Kidney tubule cell (primary cell): ENCODE results near the gene PITPNB.

Experiments used
- DNase-seq: peaks from one replicate; pipeline ENCODE4 v3.0.0-alpha.2; 2018; ENCODE audit warnings: low spot score

Gene PITPNB

DNA sequence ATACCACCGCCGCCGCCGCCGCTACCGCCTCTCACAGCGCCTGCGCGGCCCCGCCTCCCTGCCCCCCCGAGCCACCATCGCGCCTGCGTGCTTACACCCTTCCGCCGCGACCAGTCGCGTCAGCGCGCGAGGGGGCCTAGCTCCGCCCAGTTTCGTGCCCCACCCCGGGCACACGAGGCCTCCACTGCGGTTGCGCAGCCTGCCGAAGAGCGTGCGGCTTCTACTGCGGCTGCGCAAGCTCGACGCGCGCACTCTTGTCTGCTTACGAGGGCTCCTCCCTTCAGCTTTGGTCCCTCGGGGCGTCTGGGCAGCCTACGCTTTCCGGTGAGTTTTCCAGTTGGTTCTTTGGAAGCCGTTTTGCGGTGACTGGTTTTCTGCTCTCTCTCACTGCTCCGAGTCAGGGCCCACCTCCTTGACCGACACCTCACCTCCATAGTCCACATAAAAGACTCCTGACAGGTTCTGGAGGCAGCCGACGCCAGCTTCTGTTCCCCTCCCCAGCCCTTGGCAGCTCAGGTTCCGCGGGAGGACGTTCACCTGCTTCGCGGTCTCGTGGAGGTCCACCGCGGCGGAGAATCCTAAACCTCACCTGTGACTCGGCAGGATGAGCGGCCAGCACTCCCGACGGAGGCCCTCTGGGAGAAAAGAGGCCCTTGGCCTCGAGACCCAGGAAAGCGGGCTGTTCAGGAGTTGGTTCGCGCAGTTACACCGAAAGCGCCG lies at the start of gene PITPNB:
TSS of gene PITPNB (minus strand) at position 35 of the 720 bp plus-strand sequence. CDS start 65 bp downstream, outside the sequence.
- peak; percentile 98 for DNase-seq

- DNase-seq, result no peak
Measured at GRCh38 chr22:27966168-27967064, 47.4 kb upstream of the PITPNB start.

GRCh38 chr22:27962268-27963044 lies 43.4 kb upstream of the PITPNB start:
- no peak for DNase-seq

- DNase-seq, result no peak
Measured at GRCh38 chr22:27961680-27962079, 42.6 kb upstream of the PITPNB start.

GRCh38 chr22:27961182-27961581 lies 42.1 kb upstream of the PITPNB start:
- DNase-seq, result no peak

- DNase-seq, result no peak
Measured at GRCh38 chr22:27959335-27960090, 40.5 kb upstream of the PITPNB start.

GRCh38 chr22:27952779-27953178 lies 33.7 kb upstream of the PITPNB start:
- no peak for DNase-seq

GRCh38 chr22:27952091-27952490 lies 33.0 kb upstream of the PITPNB start:
- DNase-seq, result peak; percentile 3

DNA sequence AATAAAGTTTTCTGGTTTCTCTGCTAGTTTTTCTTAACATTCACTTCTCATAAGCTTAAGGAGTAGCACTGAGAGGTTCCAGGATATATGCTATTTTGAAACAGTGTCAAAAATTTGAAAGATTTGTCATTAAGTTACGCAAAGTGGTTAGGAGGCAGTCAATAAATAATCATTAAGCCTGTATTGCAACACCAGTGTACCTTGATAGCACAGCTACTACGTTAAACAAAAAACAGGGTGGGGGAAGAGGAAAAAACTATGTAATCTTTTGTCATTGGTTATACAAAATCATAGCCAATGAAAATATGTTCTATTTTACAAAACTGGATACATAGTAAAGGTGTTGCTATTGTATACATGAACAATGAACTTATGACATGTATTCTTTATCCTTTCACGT lies 30.4 kb upstream of the PITPNB start:
- DNase-seq, result no peak

DNA sequence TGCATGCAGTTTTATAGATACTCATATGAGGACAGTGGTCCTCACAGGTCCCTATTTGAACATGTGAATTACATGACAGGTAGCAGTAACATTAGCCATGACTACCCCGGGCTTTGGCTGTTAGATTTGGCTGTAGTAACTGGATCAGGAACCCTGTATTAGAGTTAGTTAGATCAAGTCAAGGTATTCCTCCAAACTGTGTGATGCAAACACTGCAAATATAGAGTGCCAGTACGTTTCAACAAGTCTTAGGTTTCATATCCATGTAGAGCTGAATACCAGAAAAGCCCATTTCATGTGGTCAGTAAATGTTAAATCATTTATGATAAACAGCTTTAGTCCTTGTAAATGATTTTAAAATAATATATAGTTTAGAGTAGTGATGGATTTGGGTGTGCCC lies 29.5 kb upstream of the PITPNB start:
- DNase-seq, result no peak

- no peak for DNase-seq
Measured at GRCh38 chr22:27947448-27947847, 28.4 kb upstream of the PITPNB start.

DNA sequence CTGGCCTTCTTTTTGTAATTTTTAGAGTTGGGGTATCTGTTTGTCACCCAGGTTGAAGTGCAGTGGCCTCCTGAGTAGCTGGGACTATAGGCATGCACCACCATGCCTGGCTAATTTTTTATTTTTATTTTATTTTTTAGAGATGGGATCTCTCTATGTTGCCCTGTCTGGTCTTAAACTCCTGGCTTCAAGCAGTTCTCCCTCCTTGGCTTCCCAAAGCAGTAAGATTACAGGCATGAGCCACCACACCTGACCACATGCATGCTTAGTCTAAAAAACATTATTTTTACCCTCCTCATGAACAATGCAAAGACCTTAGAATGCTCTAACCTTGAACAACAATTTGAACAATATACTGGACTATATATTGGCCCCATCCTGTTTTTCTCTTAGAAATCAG lies 22.1 kb upstream of the PITPNB start:
- DNase-seq, result no peak

DNA sequence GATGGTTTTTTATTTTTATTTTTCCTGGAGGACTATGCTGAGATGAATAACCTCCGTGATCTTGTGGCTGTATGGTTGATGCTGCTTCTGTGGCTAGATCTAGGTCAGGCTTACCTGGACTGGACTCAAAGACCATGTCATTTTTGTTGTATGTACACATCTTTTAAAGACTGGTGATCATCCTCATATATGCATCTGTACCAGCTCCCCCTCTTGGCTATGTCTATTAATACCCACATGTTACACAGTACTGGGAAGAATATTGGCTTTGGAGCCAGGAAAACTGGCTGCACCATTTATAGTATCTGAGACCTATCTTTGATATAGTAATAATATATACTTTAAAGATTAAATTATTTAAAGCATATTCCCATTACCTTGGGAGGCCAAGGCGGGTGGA lies 18.4 kb upstream of the PITPNB start:
- no peak for DNase-seq

GRCh38 chr22:27935897-27936296 lies 16.8 kb upstream of the PITPNB start:
- no peak for DNase-seq

GRCh38 chr22:27934069-27934468 lies 15.0 kb upstream of the PITPNB start:
- no peak for DNase-seq

DNA sequence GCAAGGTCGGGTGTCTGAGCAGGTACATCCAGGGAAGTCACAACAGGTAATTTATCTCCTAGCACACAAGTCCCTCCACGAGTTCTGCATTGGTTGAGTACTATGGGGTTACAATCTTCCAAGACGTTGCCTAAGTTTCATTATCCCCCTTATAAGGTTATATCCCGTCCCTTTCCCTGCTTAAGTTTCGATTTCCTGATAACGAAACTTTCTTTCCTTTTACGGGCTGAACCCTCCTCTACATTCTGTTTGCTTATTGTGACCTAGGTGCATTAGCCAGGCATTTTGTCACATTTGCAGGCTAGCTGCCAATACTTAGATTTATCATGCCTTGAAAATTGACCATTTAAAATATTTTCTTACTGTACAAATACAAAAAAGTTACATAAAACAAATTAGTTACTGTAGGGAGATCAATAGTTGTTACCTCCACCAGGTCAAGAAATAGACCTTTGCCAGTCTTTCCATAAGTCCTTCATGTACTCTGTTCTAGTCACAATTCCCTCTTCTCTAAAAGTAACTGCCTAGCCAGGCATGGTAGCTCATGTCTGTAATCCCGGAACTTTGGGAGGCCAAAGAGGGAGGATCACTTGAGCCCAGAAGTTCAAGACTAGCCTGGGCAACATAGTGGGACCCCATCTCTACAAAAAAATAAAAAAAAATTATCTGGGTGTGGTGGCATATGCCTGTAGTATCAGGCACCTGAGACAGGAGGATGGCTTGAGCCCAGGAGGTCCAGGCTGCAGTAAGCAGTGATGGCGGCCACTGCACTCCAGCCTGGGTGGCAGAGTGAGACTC lies 14.3 kb upstream of the PITPNB start:
- no peak for DNase-seq

GRCh38 chr22:27930331-27931060 lies 11.4 kb upstream of the PITPNB start:
- DNase-seq, result no peak

DNA sequence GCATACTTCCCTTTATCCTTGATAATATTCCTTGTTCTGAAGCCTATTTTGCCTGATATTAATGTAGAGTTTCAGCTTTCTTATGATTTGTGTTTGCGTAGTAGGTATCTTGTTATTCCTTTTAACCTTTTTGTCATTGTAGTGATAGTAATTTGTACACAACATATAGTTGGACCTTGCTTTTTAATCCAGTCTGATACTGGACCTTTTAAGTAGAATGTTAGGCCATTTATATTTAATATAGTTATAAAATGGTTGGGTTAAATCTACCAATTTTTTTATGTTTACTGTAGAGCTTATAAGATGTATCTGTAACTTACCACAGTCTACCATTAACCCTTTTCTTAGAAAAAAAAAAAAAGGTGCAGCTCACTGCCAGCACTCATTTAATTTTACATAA lies 8.6 kb upstream of the PITPNB start:
- no peak for DNase-seq

GRCh38 chr22:27925331-27925730 lies 6.3 kb upstream of the PITPNB start:
- DNase-seq, result no peak
